Activated CD4-positive, alpha-beta T cell treated with anti-CD3 and anti-CD28 coated beads, Interleukin-2, amount 50 U/mL, for 1 hour (primary cell): Measurements from ENCODE around the gene PTPRM.

Experiments
- DNase-seq: peaks from one replicate; pipeline ENCODE4 v3.0.0-alpha.2; 2020

The PTPRM gene

GRCh38 chr18:7677424-7677823 is 110.3 kb downstream of the PTPRM start:
- no peak for DNase-seq

- DNase-seq: no peak
These were observed 111.3 kb downstream of the PTPRM start for GRCh38 chr18:7678389-7678788.

- no peak for DNase-seq
These were observed 111.7 kb downstream of the PTPRM start for GRCh38 chr18:7678801-7679200.

GRCh38 chr18:7681298-7681697 is 114.2 kb downstream of the PTPRM start:
- no peak for DNase-seq

GRCh38 chr18:7682321-7682720 is 115.2 kb downstream of the PTPRM start:
- no peak for DNase-seq

- no peak for DNase-seq
These were observed 116.6 kb downstream of the PTPRM start for GRCh38 chr18:7683753-7684152.

GRCh38 chr18:7684357-7684756 is 117.2 kb downstream of the PTPRM start:
- no peak for DNase-seq

- DNase-seq: no peak
These were observed 117.8 kb downstream of the PTPRM start for GRCh38 chr18:7684966-7685365.

- DNase-seq: no peak
These were observed 119.2 kb downstream of the PTPRM start for GRCh38 chr18:7686278-7686677.

- DNase-seq: no peak
These were observed 121.5 kb downstream of the PTPRM start for GRCh38 chr18:7688580-7688979.

- DNase-seq: no peak
These were observed 124.1 kb downstream of the PTPRM start for GRCh38 chr18:7691206-7691605.

- DNase-seq: no peak
These were observed 129.7 kb downstream of the PTPRM start for GRCh38 chr18:7696780-7697179.

- DNase-seq: no peak
These were observed 130.2 kb downstream of the PTPRM start for GRCh38 chr18:7697306-7697705.

- no peak for DNase-seq
These were observed 144.4 kb downstream of the PTPRM start for GRCh38 chr18:7711495-7711894.

GRCh38 chr18:7720395-7720794 is 153.3 kb downstream of the PTPRM start:
- no peak for DNase-seq

GRCh38 chr18:7721532-7721931 is 154.4 kb downstream of the PTPRM start:
- DNase-seq: no peak

- no peak for DNase-seq
These were observed 155.8 kb downstream of the PTPRM start for GRCh38 chr18:7722955-7723354.

- no peak for DNase-seq
These were observed 156.4 kb downstream of the PTPRM start for GRCh38 chr18:7723558-7723957.

GRCh38 chr18:7725473-7725872 is 158.4 kb downstream of the PTPRM start:
- DNase-seq: no peak

- no peak for DNase-seq
These were observed 158.8 kb downstream of the PTPRM start for GRCh38 chr18:7725897-7726296.

GRCh38 chr18:7726522-7726921 is 159.4 kb downstream of the PTPRM start:
- DNase-seq: no peak

- no peak for DNase-seq
These were observed 160.4 kb downstream of the PTPRM start for GRCh38 chr18:7727361-7728076.

GRCh38 chr18:7728297-7728696 is 161.2 kb downstream of the PTPRM start:
- DNase-seq: no peak

GRCh38 chr18:7729868-7730267 is 162.8 kb downstream of the PTPRM start:
- no peak for DNase-seq

GRCh38 chr18:7730682-7731081 is 163.6 kb downstream of the PTPRM start:
- DNase-seq: no peak
